Stimulated activated CD4-positive, alpha-beta T cell treated with anti-CD3 and anti-CD28 coated beads, TNF-alpha, amount 100 ng/mL, for 1 hour (primary cell): ENCODE results near the gene TSSK3.
"Not testable (repeated sequence)": the region's sequence is repeated elsewhere in the genome, so short reads cannot be mapped to it uniquely, and the experiment has no call there.

Experiments used
- DNase-seq, 3 donors: peaks; one replicate each; pipeline ENCODE4 v3.0.0-alpha.2; 2020; ENCODE audit warnings: low read depth in 3 of 3, low spot score in 1 of 3

The TSSK3 gene

GRCh38 chr1:32396524-32396923, 34.2 kb downstream of the TSSK3 start:
- not testable (repeated sequence) for DNase-seq

GRCh38 chr1:32398401-32398800, 36.1 kb downstream of the TSSK3 start:
- DNase-seq, result no peak

GRCh38 chr1:32399843-32400242, 37.5 kb downstream of the TSSK3 start:
- no peak for DNase-seq

- DNase-seq, result peak in 2 of 3 donors; percentile 20 to 37
Measured at GRCh38 chr1:32400876-32401631, 38.7 kb downstream of the TSSK3 start.

- DNase-seq, result no peak
Measured at GRCh38 chr1:32404946-32405345, 42.6 kb downstream of the TSSK3 start.

GRCh38 chr1:32405672-32406467, 43.5 kb downstream of the TSSK3 start:
- DNase-seq, result no peak

GRCh38 chr1:32406629-32407111, 44.3 kb downstream of the TSSK3 start:
- no peak for DNase-seq

- DNase-seq, result no peak
Measured at GRCh38 chr1:32411261-32411660, 48.9 kb downstream of the TSSK3 start.

GRCh38 chr1:32413507-32414185, 51.3 kb downstream of the TSSK3 start:
- peak; percentile 19 to 52 (median 47) for DNase-seq
